ENCODE data around the gene ZNF213.

The ZNF213 gene

DNA sequence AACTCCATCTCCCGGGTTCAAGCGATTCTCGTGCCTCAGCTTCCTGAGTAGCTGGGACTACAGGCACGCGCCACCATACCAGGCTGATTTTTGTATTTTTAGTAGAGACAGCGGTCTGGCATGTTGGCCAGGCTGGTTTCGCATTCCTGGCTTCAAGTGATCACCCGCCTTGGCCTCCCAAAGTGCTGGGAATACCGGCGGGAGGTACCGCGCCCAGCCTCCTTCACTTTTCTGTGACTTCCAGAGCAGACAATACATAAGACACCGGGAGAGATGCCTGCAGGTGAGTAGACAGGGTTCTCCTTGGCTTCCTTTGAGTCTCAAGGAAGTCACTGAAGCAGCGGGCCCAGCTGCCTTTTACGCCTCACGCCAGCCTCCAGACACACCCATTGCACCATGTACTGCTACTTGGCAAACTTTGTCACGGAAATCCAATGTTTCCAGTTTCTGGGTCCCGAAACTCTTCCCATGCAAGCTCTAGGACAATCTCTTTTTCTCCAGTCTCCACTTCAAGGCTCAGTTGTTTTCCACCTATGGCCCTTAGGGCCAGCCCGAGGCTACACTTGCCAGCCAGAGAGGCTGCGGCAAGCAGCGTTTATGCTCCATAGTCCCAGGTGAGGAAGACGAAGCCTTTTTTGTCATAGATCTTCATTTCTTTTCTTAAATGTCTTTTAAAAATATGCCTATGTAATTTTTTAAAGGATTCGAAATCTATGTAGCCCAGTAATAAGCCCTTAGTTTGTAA, 52.3 kb downstream of the ZNF213 start:
- intact Hi-C loops (cut with DNase I), result no loop called here

DNA sequence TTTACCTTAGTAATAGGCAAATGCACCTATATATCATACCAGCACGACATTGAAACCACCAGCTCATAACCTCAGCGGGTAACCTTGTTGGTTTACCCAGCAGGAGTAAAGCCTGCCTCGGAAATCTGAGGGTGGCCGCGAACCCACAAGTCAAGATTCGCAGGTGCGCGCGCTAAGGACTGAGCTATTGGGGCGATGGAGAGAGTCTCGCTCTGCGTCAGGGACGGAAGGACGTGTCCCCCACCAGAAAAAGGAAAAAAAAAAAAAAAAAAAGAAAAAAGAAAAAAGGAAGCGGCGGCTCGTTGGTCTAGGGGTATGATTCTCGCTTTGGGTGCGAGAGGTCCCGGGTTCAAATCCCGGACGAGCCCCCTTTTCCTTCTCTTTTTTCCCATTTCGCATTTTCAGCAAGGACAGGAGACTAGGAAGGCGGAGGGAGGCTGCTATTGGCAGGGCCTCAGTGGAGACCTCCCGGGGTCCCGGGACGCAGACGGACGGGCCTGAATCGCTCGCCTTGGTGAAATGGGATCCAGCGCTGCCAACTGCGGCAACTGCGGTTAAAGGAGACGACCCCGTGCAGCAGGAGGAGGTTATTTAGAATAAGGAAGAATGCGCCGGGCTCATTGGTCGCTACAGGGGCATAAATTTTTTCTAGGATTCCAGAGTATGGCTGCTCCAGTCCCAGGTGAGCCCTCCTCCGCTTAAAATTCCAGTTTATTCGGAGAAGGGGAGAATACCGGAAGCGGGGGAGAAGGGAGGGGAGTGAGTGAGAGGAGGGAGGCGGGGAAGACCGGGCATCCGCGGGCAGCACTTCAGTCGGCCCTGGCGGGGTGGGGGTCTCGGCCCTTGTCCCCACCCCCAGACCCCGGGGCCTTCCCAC, 53.2 kb downstream of the ZNF213 start, which contains the start of gene OR1F1:
TSS of gene OR1F1 (plus strand) at position 407 of the 877 bp plus-strand sequence.
- peak in 2 of 10 donors; percentile 59 to 81 for DNase-seq
- intact Hi-C loops (cut with DNase I), result no loop called here

More for the DNA sequence above, 52.3 kb downstream of the ZNF213 start:
- DNase-seq, result peak in 2 of 10 donors; percentile 43 to 54

DNA sequence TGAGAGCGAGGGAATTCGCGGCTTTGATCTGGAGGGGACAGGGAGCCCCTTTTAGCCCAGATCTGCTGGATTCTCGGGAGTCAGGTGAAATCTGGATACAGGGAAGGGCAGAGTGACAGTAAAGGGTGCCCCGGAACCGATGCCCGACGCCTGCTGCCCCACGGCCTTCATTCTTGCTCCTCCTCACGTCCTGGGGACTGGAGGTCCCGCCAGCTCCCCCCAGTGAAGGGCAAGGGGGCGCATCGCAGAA, 53.8 kb downstream of the ZNF213 start:
- DNase-seq, result no peak
- intact Hi-C loops (cut with DNase I), result no loop called here

- DNase-seq, result peak in 2 of 10 donors; percentile 2 to 81
- intact Hi-C loops (cut with DNase I), result no loop called here
Measured at GRCh38 chr16:3188925-3189825, 54.3 kb downstream of the ZNF213 start.

DNA sequence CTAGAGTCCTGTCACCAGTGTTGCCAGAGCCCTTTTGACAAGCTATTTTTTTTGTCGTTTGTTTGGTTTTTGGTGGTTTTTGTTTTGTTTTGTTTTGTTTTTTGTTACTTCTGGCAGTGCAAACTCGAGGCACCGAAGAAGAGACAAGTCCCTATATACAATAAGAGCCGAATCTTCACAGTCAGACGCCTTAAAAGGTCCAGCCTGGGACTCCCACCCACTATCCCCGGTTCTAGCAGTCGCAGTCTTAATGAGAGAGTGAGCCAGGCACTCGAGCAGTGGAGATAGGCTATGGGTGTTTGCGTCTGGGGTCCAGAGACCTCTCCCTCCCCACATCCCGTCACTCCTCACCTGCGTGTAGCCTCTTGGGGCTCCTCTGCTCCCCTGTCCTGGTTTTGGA, 55.0 kb downstream of the ZNF213 start:
- no peak for DNase-seq
- intact Hi-C loops (cut with DNase I), result no loop called here

DNA sequence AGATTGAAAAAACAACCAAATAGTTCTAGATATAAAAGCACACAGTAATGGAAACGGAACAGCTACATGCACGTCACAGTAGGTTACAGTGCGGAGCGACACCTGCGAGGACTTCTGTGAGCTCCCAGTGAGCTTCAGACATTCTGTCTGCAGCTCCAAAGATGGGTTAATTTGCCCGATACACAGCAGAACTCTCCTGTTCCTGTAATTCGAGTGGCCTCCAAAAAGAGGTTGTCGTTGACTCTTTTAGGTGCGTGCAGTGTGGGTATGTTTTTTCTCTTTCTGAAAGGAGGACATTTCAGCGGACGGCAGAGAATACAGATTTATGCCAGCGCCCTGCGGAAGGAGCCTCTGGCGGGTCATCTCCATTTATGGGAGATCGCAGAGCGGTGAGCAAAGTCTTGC, 56.1 kb downstream of the ZNF213 start:
- intact Hi-C loops (cut with DNase I), result no loop called here
- DNase-seq, result peak in 2 of 10 donors; percentile 6 to 24
